Glomerular visceral epithelial cell (primary cell): ENCODE measurements around the gene PLD5.
"Not testable (repeated sequence)": the region's sequence is repeated elsewhere in the genome, so short reads cannot be mapped to it uniquely, and the experiment has no call there.

ENCODE experiments used
- DNase-seq: peaks from one replicate; pipeline ENCODE4 v3.0.0-alpha.2; 2016; ENCODE audit errors: extremely low spot score

PLD5 gene

DNA sequence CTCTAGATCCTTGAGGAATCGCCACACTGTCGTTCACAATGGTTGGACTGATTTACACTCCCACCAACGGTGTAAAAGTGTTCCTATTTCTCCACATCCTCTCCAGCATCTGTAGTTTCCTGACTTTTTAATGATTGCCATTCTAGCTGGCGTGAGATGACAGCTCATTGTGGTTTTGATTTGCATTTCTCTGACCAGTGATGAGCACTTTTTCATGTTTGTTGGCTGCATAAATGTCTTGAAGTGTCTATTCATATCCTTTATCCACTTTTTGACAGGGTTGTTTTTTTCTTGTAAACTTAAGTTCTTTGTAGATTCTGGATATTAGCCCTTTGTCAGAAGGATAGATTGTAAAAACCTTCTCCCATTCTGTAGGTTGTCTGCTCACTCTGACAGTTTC, 465.9 kb downstream of the PLD5 start:
- not testable (repeated sequence) for DNase-seq

DNA sequence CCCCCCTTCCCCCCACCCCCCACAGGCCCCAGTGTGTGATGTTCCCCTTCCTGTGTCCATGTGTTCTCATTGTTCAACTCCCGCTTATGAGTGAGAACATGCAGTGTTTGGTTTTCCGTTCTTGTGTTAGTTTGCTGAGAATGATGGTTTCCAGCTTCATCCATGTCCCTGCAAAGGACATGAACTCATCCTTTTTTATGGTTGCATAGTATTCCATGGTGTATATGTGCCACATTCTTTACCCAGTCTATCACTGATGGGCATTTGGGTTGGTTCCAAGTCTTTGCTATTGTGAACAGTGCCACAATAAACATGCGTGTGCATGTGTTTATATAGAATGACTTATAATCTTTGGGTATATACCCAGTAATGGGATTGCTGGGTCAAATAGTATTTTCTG, 466.3 kb downstream of the PLD5 start:
- not testable (repeated sequence) for DNase-seq

DNA sequence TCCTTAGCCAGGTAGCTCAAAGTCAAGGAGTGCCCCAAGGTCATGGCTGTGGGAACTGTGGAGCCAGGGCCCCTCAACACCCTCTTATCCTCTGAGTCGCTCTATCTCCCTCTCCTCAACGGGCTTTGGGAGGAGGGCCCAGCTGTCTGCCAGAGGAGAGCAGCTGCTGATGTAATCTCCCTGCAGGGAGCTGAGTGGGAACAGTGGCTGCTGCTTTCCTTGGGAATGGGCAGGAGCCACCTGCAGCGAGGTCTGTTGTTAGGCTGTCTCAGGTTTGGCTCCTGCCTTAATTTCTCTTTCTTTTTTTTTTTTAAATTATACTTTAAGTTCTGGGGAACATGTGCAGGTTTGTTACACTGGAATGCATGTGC, 466.8 kb downstream of the PLD5 start:
- DNase-seq, result no peak

DNA sequence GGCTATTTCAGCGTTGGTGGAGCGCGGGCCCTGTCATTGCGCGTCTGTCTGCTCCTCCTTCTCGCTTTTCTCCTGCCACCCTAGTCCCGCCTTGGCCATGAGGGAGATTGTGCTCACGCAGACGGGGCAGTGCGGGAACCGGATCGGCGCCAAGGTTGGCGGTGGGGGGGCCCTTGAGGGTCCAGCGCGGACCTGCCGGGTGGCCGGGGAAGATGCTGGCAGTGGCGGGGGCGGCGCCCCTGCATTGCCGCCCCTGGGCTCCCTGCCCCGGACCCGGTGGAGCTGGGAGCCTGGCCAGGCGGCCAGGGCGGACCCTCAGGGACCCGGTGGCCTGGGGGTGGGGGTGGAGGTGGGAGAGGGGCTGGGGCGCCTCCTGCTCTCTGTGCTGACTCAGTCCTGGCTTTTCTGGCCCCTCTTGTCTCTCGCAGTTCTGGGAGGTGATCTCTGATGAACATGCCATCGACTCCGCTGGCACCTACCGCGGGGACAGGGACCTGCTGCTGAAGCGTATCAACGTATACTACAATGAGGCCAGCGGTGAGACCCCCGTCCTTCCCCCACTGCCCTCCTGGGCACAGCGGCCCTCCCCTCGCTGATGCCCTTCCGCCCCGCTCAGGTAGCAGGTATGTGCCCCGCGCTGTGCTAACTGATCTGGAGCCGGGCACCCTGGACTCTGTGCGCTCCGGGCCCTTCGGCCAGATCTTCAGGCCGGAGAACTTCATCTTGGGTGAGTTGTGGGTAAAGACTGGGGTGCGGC, 467.3 kb downstream of the PLD5 start:
- DNase-seq, result no peak

DNA sequence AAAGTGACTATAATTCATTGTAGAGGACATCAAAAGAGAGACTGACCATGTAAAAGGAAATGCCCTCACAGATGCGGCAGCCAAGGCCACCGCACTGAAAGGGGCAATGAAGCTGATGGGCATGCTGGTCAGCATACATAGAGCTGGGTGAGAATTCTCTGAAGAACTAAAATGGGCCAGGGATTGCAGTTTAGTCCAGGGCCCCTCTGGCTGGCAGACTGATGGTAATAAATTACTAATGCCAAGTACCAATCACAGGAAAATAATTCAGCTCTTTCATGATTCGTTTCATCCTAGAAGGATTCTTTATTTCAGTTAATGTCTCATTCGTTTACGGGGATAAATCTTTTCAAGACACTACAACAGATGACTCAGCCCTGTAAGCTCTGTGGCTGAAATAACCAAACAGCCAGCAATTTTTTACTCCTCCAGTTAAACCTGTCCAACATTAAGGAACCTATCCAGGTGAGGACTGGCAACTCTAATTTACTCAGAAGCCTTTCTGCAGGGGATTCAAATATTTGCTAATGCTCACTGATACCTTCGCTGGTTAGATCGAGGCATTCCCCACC, 468.7 kb downstream of the PLD5 start:
- DNase-seq, result no peak

DNA sequence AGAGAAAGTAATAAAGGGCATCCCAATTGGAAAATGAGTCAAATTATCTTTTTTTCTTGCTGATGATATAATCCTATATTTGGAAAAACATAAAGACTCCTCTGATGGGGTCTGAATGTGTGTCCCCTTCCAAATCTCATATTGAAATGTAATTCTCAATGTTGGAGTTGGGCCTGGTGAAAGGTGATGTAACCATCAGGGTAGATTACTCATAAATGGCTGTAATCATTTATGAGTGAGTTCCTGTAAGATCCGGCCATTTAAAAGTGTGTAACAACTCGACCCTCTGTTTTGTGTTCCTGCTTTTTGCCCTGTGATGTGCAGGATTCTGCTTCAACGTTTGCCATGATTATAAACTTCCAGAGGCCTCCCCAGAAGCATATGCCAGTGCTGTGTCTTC, 481.3 kb downstream of the PLD5 start:
- no peak for DNase-seq

DNA sequence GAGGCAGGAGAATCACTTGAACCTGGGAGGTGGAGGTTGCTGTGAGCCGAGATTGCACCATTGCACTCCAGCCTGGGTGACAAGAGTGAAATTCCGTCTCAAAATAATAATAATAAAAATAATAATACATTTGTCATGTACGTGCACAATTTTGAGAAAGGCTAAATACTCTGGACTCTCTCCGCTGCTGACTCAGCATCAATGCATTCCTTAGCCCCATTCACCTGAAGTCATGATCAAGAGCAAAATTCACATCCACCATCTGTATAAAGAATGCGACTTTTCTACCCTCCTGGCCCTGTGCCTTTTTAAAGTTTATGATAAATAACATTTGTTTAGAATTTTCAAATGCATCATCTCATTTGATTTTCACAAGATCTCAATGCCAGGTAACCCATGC, 490.1 kb downstream of the PLD5 start:
- DNase-seq, result no peak

DNA sequence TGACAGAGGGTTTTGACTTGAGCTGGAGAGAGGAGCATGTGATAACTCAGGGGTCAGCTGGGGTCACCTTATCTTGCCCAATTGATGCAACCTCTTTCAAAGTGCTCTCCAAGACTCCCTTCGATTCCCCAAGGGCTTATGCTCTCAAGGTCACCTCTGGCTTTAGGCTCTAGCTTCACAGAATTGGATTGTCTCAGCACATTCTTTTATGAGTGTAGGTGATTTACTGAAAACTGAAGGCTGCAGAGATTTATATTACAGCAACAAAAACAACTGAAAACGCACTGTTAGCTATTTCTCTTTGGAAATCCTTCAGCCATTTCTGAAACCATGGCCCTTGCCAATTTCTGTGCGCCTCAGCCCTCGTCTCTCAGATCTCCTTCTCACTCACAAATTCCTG, 491.1 kb downstream of the PLD5 start:
- no peak for DNase-seq
